NOMO-1 treated with dmso at 0.1 percent for 144 hours (cell line): ENCODE measurements around the gene PAOX.

Experiments used
- DNase-seq: peaks from one replicate; lab custom pipeline; 2025; ENCODE audit not compliant: unreplicated experiment; lab: John Stamatoyannopoulos, UW

The PAOX gene

GRCh38 chr10:133379152-133379800 is at the start of gene PAOX:
TSS of gene PAOX (plus strand) at chr10:133379262. CDS start at chr10:133379317, 55 bp downstream.
- no peak for DNase-seq

DNA sequence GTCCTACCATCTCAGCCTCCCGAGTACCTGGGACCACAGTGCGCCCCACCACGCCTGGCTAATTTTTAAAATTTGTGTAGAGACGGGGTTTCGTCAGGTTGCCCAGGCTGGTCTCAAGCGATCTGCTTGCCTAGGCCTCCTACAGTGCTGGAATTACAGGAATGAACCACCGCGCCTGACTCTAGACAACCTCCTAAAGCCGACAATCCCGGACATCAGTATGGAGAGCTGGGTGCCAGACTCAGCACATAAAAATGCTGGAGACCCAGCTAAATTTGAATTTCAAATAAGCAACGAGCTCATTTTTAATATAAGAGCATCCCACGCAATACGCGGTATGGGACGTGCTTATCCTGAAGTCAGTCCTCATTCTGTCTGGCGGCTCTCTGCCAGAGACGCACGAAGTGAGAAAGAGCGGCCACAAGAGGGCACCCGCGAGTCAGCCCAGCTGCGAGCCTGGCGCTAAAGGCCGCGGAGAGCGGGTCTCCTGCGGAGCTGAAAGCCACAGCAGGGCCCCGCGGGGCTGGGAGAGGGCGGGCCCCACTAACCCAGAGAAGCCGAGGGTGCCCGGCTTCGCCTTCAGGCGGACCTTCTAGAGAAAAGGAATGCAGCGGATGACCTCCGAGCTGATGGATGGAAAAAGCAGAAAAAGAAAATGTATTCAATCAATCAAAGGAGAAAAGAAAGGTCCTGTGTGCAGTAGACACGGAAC is 49.4 kb upstream of the PAOX start:
- DNase-seq, result peak; percentile 60

GRCh38 chr10:133332936-133333699 is 45.9 kb upstream of the PAOX start:
- no peak for DNase-seq

GRCh38 chr10:133334503-133335245 is 44.4 kb upstream of the PAOX start:
- DNase-seq, result no peak

GRCh38 chr10:133335246-133336117 is 43.6 kb upstream of the PAOX start:
- no peak for DNase-seq

GRCh38 chr10:133336118-133336576 is 42.9 kb upstream of the PAOX start:
- DNase-seq, result no peak

- no peak for DNase-seq
Observed at GRCh38 chr10:133336577-133337369, 42.3 kb upstream of the PAOX start, which contains the start of gene CALY. TSS of gene CALY (minus strand) at chr10:133336896. CDS start at chr10:133328989, 7,907 bp downstream.

DNA sequence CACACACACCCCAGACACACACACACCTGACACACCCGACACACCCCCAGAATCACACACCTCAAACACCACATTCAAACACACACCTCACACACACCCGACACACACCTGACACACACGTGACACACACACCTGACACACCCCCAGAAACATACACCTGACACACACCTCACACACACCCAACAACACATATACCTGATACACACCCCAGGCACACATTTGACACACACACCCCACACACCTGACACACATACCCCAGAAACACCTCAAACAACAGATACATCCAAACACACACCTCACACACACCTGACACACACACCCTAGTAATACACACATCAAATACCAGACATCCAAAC is 41.7 kb upstream of the PAOX start:
- DNase-seq, result no peak

GRCh38 chr10:133338080-133339071 is 40.7 kb upstream of the PAOX start:
- DNase-seq, result no peak

- no peak for DNase-seq
Observed at GRCh38 chr10:133339708-133340380, 39.2 kb upstream of the PAOX start.

DNA sequence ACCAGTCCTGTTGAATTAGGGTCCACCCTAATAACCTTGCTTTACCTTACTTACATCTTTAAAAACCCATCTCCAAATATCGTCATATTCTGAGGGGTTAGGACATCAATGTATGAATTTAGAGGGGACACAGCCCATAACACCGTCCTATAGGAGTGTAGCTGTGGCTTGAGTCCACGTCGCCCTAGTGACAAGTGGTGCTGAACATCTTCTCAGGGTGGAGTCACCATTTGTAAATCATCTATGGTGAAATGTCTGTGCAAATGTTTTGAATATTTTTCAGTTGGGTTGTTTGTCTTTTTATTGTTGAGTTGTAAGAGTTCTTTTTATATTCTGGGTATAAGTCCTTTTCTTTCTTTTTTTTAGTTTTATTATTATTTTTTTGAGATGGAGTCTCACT is 37.1 kb upstream of the PAOX start:
- no peak for DNase-seq

GRCh38 chr10:133342942-133343341 is 36.1 kb upstream of the PAOX start:
- no peak for DNase-seq

- no peak for DNase-seq
Observed at GRCh38 chr10:133343558-133343957, 35.5 kb upstream of the PAOX start.

DNA sequence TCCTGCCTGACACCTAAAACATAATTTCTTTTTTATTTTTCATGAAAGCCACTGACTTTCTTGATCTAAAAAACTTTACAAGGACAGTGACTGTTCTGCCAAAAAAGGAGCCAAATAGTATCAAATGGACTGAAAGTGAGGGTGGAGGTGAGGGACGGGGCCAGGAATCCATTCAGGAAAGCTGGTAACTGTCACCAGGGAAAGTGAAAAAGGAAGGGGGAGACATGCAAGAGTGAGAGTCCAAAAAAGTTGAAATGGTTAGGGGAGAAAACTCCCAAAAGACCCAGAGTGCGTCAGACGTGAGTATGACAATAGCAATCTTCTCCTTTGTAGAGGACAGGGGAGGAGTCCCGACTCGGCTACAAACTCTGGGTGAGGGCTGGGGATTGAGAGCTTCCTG is 34.8 kb upstream of the PAOX start:
- DNase-seq, result no peak

- DNase-seq, result no peak
Observed at GRCh38 chr10:133346413-133346812, 32.6 kb upstream of the PAOX start.

DNA sequence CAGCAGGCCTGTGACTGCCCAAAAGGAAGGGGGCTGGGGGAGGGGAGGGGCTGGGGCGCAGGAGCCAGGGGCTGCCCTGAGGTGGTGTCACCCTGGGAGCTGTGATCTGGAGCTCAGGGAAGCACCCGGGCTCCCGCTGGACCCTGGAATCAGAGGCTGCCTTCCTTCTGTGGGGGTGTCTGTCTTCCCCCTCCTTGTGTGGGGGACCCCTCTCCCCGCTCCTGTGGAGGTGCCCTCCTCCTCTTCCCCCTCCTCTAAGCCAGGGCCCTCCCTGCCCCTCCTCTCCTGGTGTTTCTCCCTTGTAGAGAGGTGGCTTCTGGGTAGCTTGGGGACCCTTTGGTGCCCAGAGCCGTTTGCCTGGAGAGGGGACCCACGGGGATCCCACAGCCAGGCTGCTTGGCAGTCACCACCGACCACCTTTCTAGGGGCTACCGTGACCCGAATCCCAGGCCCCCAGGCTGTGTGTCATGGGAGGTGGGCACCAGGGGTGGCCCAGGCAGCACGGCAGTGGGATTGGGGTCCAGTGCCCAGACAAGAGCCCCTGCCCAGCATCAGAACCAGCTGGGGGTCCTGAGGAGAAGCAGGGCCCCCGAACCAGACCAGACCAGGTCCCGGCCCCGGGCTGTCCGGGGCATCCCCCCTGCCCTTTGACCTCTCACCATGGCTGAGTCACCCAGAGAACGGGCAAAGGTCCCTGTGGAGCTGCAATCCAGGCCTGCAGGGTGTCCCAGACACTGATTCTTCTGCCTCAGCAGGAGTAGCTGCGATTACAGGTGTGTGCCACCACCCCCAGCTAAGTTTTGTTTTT is 31.1 kb upstream of the PAOX start:
- DNase-seq, result no peak

- no peak for DNase-seq
Observed at GRCh38 chr10:133349160-133349568, 29.9 kb upstream of the PAOX start.
